NCI-H526 treated with DMSO at 0.1 percent for 48 hours (cell line): ENCODE measurements around the gene VTI1A.

Experiments
- DNase-seq: peaks from one replicate; lab custom pipeline; 2025; lab: John Stamatoyannopoulos, UW

VTI1A gene

DNA sequence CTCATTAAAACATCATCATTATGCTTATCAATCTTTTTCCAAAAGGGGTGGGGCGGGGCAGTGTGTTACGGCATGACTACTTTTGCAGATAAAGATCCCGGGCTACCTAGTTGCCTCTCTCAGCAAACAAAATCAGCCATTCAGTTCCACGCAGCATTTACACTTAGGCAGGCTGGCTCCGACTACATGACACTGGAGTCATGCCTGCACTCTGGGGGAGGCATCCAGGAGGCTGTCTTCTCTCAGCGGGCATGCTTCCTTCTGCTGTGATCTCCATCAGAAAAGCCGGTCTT is 309.2 kb downstream of the VTI1A start:
- DNase-seq, result no peak

GRCh38 chr10:112758961-112759360 is 311.9 kb downstream of the VTI1A start:
- DNase-seq, result no peak

- no peak for DNase-seq
Observed at GRCh38 chr10:112759496-112759895, 312.5 kb downstream of the VTI1A start.

DNA sequence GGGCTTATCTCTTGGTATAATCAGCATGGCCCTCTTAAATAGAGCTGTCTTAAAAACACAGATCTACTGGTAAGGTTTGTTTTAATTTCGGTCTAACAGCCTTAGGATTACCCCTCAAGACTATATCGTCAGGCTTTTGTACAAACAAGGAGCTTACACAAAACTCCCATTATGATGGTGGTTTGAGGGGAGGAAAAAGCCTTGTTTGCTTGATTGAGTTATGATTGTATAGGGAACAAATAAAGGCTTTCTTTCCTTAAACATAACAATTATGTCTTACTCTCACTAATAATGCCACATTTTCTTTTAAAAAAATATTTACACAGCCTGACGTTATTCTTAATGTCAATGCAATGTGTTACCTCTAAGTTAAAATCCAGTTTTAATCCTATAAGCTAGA is 314.2 kb downstream of the VTI1A start:
- DNase-seq, result no peak

- no peak for DNase-seq
Observed at GRCh38 chr10:112763916-112764520, 317.0 kb downstream of the VTI1A start.

GRCh38 chr10:112765717-112766235 is 318.8 kb downstream of the VTI1A start:
- no peak for DNase-seq

DNA sequence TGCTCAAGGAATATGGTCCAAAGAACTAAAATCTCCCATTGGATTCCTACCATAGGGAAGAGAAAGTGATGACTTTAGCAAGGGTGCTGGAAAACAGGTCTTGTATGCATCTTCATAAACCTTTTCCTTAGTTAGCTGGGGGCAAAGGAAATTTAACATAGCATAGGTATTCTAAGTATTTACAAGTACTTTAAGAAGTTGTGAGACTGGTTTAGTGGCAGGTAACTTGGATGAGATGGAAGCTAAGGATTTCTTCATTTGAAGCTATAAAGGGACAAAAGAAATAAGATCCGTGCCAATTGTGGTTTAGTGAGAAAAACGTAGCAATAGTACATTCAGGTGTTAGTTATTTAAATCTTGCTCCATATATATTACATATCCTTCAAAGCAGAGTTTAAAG is 319.6 kb downstream of the VTI1A start:
- no peak for DNase-seq

DNA sequence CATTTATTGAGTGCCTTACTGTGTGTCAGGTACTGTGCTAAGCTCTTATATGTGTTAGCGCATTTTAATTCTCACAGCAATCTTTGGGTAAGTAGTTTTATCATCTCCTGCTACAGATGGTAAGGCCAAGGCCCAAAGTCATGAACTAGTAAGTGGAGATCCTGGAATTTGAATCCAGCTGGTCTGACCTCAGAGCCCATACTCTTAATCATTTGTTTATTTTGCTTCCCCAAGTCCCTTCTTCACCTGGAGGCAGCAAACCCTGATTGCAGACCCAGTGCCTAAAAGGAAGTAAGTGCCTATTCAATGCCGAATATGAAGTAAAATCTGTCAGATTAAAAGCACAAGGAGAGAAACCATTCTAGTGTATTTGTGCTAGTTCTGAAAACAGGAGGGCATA is 320.1 kb downstream of the VTI1A start:
- no peak for DNase-seq

- no peak for DNase-seq
Observed at GRCh38 chr10:112768121-112768520, 321.1 kb downstream of the VTI1A start.

GRCh38 chr10:112769081-112769480 is 322.1 kb downstream of the VTI1A start:
- no peak for DNase-seq

- DNase-seq, result no peak
Observed at GRCh38 chr10:112769611-112770370, 322.8 kb downstream of the VTI1A start.

DNA sequence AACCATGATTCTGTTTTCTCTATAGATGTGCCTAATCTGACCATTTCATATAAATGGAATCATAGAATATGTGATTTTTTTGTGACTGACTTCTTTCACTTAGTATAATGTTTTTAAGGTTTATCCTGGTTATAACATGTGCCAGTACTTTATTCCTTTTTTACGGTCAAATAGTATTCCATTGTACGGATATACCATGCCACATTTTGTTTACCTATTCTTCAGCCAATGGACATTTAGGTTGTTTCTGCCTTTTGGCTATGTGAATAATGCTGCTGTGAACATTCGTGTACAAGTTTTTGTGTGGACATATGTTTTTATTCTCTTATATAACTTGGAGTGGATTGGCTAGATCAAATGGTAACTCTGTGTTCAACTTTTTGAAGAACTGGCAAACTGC is 324.7 kb downstream of the VTI1A start:
- no peak for DNase-seq

DNA sequence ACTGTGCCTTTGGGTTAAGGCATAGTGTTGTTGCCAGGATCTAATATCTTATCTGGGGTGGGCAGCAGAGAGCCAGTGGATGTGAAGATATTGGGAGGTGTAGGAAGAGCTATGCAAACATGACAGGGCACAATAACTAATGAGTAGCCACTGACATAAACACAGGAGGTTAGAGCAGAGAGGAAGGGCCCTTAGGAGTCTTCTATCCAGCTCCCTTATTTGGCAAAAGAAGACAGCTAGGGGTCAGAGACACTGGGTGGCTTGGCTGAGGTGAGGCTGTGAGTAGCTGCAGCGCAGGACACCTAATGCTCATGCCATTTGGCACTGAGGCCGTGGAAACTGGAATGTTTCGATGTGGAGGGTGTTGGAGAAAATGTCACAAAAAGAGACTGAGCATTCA is 326.8 kb downstream of the VTI1A start:
- DNase-seq, result no peak

GRCh38 chr10:112774210-112774609 is 327.2 kb downstream of the VTI1A start:
- DNase-seq, result no peak

GRCh38 chr10:112774798-112775197 is 327.8 kb downstream of the VTI1A start:
- no peak for DNase-seq

GRCh38 chr10:112775381-112775780 is 328.4 kb downstream of the VTI1A start:
- DNase-seq, result no peak

DNA sequence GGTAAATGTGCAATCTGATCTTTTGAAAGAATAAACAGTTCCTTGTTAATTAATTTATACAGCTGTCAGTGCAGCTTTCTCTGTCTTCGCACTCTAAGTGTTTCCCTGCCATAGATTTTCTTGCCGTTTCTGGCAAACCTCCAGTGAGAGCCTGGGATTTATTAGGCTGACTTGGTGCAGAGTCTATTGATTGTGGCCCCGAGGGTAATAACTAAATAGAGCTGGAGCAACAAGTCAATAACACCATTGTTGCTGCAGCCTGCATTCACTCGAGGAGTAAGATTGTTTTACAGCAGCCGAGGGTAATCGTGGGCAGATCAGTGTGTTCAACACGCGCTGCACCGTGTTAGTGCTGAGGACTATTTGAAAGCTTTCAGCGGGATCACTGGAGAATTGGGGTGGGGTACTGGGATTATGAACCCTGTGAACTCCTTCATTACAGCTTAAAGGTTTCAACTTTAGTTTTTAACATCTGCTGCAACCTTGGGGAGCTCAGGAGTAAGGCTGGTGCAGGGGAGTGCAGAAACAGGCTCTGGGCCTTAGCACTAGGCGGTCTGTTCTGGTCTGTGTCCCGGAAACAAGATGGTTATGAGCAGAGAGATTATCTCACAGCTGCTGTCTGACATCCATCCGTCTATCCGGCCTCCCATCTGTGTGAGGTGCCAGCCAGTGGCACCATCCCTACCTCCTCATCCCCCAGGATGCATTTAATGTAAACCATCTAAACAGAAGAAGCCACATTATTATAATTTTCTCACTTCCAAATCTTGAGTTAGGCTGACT is 329.1 kb downstream of the VTI1A start:
- no peak for DNase-seq

DNA sequence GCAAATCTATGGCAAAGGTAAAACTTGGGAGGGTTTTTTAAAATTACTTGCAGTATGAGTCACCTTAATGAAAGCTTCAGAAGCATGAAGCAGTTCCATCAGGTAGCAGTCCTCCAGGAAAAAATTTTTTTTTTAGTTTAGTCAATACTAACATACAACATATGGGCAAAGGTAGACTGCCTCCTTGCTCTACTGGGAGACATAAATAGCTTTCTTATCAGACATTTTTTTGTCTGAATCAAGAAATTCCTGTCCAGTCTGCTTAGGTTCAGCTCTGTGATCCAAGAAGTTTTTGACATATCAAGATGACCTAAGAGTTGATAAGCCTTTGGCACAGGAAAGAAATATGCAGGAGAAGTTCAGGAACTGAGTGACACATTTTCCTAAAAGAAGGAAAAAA is 331.6 kb downstream of the VTI1A start:
- DNase-seq, result no peak

DNA sequence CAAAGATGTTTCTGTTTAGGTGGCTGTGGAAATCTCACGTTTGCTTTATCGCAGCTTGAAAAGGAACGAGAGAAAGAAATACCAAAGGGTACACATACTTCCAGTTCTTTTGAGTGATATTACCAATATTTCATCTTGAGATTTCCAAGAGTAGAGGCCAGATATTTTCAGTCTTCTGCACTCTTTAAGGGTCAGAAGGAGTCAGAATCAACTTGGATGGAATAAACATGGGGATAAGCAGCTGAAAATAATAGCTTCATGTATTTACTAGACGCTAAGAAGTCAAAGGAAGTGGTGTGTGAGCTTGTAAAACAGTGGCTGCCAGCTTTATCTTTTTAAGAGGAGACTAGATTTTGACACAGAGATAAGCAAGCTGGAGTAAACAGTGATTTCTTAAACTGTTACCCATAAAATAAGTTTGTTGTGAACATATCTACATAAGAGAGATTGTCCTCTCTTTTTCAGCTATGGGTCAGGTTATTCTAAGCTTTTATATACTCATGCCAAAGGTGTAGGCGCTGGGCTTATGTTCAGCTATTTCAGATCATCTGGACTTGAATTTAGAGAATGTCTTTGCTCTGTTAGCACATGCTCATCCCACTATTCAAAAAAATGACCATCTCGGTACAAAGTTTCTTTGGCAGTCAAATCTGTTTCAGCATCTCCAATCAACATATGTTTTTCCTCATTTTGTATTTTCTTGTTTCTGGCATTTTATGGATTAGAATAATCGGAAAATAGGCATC is 332.2 kb downstream of the VTI1A start:
- DNase-seq, result no peak

GRCh38 chr10:112782200-112782907 is 335.3 kb downstream of the VTI1A start:
- DNase-seq, result no peak

DNA sequence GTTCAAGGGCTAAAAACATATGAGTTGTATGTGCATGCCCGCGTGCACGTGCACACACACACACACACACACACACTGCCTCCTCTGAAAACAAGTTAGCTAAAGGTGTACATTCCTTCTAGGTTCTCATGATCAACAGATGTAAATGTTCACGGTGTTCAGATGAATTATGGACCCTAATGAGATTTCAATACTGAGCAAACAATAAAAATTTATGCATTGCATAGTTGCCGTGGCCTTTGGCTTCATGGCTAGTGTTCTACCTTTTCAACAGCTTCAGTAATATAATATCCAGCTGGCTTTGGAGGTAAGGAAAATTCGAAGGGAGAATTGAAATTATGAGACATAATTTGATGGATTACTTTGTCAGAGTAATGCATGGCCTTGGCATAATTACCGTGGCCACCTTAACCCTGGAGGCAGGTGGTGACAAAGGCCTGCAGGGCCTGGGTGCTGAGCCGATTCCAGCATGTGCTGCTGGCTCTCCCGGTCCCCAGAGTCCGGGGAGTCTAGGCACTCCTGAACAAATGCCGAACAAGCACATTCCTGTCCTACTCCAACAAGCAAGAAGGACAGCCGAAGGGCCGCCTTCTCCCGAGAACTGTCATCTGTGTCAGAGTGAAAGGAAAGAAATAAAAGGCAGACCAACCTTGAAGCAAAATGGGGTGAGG is 336.5 kb downstream of the VTI1A start:
- no peak for DNase-seq
